GM18520 (cell line): ENCODE measurements around the gene UBA52.

Source experiments
- ATAC-seq: cut with Tn5 transposase; IDR thresholded peaks from one replicate; pipeline ENCODE4 v1.9.1; 2021; ENCODE audit not compliant: unreplicated experiment

Gene UBA52

GRCh38 chr19:18551631-18552030 lies 20.0 kb upstream of the UBA52 start:
- no peak for ATAC-seq

DNA sequence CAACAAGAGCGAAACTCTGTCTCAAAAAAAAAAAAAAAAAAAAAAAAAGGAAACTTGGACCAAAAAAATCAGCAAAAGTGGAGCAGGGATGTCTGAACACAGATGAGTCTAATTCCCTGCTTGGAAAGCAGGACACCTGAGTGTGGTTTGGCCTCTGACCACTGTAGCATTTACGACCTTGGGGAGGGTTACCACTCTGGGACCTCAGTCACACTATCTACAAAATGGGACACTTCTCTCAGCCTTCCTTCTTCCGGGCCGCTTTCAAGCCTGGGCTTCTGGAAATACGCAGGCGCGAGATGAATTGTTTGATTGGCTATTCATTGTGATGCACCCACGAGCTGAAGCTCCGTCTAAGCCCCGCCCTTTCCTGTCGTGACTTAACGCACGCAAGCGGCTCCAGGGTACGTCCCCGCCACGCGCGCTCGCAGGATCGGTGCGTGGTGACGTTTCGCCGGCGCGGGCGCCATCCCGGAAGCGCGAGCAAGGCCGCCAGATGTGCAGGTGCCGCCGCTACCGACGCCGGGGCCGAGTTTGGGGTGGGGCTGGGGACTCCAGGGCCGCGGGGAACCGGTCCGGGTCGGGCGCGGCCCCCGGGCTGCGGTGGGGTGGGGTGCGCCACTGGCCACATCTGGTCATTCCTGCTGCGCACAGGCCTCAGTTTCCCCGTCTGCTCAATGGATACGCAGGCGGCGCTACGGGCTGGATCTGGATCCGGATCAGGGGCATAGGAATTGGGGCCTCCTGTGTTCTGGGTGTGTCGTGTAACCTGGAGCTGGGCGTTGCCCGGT lies 14.1 kb upstream of the UBA52 start, which contains the start of gene KXD1:
Gene KXD1, plus strand, starts transcription at position 460 of the 791 bp plus-strand sequence. CDS start 4,187 bp downstream, outside the sequence.
- peak; percentile 96 for ATAC-seq

DNA sequence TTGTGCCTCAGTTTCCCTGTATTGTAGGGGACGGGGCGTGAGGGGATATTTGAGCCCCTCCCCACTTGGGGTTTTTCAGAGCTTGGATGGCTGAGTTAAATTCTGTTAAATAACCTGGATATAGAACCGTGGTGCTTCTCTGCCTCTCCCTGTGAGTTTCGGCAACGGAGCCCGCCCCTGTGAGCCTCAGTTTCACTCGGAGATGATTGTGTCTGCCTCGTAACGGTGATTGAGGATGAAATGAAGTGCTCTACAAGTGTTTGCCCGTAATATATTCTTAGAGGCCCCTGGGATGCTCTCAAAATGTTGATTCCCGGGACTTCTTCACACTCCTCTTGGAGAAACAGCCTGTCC lies 13.5 kb upstream of the UBA52 start:
- no peak for ATAC-seq

DNA sequence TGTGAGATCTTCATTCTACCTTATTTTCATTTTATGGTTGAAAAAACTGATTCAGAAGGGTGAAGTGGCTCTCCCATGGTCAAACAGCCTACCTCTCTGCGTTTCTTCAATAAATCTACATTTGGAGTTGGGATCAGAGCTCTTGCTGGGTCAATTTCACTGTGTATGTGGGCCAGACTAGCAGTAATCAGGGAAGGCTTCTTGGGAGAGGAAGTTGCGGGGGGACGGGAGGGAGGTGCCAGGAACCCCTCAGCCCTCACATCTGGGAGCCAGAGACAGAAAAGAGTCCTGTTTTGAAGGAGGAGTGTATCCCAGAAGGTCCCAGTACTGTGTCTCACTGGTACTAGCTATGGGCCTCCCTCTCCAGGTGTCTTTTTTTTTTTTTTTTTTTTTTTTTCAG lies 13.1 kb upstream of the UBA52 start:
- no peak for ATAC-seq

DNA sequence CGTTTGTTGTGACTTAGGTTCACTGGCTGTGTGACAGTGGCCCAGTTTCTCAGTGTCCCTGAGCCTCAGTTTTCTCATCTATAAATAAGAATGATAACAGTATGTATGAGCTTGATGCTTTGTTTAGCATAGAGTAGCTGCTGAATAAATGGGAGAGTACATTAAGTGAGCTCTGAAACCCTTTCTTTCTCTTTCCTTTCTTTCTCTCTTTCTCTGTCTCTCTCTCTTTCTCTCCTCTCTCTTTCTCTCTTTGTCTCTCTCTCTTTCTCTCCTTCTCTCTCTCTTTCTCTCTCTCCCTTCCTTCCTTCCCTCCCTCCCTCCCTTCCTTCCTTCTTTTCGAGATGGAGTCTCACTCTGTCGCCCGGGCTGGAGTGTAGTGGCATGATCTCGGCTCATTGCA lies 12.0 kb upstream of the UBA52 start:
- ATAC-seq, result no peak

DNA sequence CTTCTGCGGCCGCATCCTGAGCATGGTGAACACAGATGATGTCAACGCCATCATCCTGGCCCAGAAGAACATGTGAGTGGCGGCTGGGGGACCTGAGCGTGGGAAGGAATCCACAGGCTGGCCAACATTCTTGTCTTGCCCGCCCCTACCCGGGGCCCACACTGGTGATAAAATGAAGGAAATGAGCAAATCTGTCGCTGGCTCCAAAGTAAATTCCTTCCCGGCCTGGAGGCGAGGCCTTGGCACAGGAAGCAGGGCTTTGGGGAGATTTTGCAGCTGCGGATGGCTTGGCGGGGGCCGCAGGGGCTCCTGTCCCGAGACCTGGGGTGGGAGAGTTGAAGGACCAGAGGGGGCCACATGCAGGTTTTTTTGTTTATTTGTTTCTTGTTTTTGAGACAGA lies 9.6 kb upstream of the UBA52 start:
- ATAC-seq, result no peak

DNA sequence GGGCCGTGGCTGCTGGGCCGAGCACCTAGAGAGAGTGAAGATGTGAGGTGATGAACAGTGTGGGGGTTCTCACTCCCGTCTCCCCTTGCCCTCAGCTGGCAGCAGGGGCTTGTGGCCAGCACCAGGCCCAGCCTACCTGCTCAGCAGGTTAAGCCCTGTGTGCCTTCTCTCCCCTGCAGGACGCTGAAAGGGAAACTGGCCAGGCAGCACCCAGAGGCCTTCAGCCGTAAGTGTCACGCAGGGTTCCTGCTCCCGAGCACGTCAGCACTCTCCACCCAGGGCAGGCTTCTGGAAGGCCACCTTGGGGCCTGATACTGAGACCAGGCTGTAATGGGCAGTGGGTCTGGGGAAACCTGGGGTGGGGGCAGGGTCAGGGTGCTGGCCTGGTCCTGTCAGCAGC lies 4.7 kb upstream of the UBA52 start:
- ATAC-seq, result no peak

DNA sequence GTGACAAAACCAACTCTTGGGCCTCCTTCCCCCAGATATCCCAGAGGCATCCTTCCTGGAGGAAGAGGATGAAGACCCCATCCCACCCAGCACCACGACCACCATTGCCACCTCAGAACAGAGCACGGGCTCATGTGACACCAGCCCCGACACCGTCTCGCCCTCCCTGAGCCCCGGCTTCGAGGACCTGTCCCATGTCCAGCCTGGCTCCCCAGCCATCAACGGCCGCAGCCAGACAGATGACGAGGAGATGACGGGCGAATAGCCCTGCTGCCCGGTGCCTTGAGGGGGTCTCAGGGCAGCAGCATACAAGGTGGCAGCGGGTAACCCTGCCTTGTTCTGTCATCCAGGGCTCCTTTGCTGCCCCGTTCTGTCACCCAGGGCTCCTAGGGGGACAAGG lies 3.3 kb upstream of the UBA52 start:
- no peak for ATAC-seq

GRCh38 chr19:18574691-18575291 lies 3.1 kb downstream of the UBA52 start:
- ATAC-seq, result no peak

- no peak for ATAC-seq
Observed at GRCh38 chr19:18576383-18576782, 4.7 kb downstream of the UBA52 start.

GRCh38 chr19:18577365-18577914 lies 5.8 kb downstream of the UBA52 start:
- no peak for ATAC-seq

GRCh38 chr19:18580311-18580710 lies 8.7 kb downstream of the UBA52 start:
- ATAC-seq, result no peak

DNA sequence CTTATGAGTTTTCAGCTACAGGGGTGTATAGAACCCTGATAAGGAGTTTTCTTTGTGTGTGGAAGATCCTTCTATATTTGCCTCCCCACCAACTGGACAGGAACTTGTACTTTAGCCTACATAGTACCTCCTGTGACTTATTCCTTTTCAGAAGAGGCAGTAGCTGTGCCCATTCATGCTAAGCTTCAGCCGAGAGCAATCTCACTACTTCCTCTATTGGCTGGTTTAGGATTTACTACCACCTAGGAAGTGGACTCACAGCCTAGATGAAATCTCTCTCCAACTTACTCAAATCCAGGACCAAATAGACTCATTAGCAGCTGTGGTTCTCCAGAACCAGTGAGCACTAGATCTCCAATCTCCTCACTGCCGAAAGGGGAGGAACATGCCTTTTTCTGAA lies 14.6 kb downstream of the UBA52 start:
- ATAC-seq, result no peak

DNA sequence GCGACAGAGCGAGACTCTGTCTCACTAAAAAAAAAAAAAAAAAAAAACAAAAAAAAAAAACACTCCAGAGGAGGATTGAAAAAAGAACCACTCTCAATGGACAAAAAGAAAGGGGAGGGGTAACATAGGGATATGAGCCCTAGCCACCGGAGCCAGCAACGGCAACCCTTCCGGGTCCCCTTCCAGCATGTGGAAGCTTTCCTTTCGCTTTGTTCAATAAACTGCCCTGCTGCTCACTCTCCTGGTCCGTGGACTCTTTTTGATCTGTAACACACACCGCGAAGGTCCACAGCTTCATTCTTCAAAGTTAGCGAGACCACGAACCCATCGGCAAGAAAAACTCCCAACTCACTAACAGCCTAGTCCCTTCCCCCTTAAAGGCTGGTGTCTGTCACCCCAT lies 15.9 kb downstream of the UBA52 start:
- no peak for ATAC-seq

DNA sequence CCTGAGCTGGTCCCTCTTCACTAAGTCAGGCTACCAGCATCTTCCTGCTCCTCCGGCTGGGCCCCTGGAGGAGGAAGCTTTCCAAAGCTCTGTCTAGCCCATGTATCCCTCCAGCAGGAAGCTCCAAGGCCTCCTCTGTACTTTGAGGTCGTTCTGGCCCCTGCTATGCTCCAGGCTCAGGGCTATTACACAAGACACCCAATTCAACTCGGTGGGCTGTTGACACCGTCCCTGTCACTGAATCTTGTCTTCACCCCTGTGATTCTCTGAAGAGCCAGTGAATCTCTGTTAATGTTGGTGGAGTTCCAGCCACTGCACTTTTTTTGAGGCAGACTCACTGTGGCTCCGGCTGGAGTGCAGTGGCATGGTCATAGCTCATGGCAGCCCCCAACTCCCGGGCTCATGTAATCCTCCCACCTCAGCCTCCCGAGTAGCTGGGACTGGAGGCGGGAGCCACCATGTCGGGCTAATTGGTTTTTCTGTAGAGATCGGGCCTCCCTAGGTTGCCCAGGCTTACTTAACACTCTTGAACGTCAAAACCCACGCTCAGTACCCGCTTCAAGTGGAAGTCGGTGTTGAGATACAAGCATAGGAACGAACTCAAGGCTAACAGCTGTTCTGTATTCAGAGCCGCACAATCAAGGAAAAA lies 16.4 kb downstream of the UBA52 start:
- no peak for ATAC-seq

GRCh38 chr19:18588611-18589379 lies 17.1 kb downstream of the UBA52 start, which contains the start of gene REX1BD:
Gene REX1BD (plus strand): TSS chr19:18588798. CDS start chr19:18588802, 4 bp downstream.
- peak; percentile 77 for ATAC-seq

GRCh38 chr19:18589380-18590272 lies 18.0 kb downstream of the UBA52 start:
- ATAC-seq, result peak; percentile 15

DNA sequence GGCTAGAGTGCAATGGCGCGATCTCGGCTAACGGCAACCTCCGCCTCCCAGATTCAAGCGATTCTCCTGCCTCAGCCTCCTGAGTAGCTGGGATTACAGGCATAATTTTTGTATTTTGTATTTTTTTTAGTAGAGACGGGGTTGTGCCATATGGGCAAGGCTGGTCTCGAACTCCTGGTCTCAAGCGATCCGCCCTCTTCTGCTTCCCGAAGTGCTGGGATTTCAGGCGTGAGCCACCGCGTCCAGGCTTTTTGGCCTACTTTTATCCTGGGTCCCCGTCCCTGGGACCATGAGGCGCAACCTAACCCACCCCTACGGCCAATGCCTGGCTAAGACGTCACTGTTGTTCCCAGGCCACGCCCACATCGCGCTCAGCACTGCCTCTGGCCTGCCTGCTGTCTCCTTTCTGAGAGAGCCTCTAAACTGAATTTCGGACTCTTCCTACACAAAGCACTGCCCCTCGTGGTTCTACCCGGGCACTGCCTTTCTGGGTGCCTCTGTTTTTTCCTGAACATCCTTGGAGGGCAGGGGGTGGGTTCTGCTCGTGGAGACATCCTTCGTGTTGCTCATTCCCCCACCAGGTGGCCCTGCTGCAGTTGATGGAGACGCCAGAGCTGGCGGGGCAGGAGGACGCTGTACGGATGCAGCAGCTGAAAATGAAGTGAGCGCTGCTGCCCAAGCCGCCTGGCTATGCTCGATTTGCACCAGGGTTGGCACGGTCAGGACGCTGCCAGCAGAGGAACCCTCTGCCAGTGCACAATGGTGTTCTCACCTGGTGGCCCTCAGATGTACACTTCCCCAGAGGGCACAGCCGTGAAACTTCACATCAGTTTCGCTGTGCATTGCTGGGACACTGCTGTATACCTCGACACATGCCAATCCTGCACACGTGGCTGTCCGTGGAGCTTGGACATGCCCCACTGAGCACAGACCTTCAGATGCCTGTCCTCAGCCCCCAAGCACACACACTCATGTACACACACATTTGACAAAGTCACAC lies 18.9 kb downstream of the UBA52 start:
- no peak for ATAC-seq
